ENCODE results near the gene SCYGR3. TPM values are rescaled to one million over a fixed set of nuclear protein-coding genes. Genes with fewer than 3 reads are reported as not detected.

The SCYGR3 gene
- total RNA-seq, 4 donors from 2014 or later, result not detected

- no peaks in the 10 kb centered on the region for H3K36me3 ChIP-seq
Observed at GRCh38 chr2:227597998-227598397, 16.6 kb downstream of the SCYGR3 start.

GRCh38 chr2:227597036-227597435, 17.6 kb downstream of the SCYGR3 start:
- Histone ChIP-seq H3K4me1 (peaks cover 0 to 4% (median 0%) of the 10 kb centered on the region in 4 donors), H3K36me3 (no peaks in the 10 kb centered on the region), H3K4me3 (no peak overlapping the region), H3K27ac (no peak overlapping the region), H3K27me3 (no peaks in the 10 kb centered on the region), H3K9me3 (no peaks in the 10 kb centered on the region)
- TF ChIP-seq POLR2A (IDR thresholded peaks at IDR 0.05) (no peak), POLR2AphosphoS5 (IDR thresholded peaks at IDR 0.05) (no peak), EP300 (IDR thresholded peaks at IDR 0.05; ENCODE audit: low read depth) (no peak), CTCF (IDR thresholded peaks at IDR 0.05) (no peak)
- DNase-seq, result no peak
- intact Hi-C loops (cut with DNase I; ENCODE audit: low total_unique reads), result no loop called here
- in situ Hi-C loops (cut with MboI; ENCODE audit: low pct_ligation_motif_present in 1 of 4, low pct_unique_long_range_greater_than_20kb in 1 of 4, low sequenced_read_pairs in 3 of 4), result no loop called here

More at GRCh38 chr2:227597998-227598397, 16.6 kb downstream of the SCYGR3 start:
- Histone ChIP-seq H3K27me3 (no peaks in the 10 kb centered on the region), H3K27ac (no peak overlapping the region), H3K4me3 (no peak overlapping the region), H3K9me3 (no peaks in the 10 kb centered on the region), H3K4me1 (peaks cover 0 to 4% (median 0%) of the 10 kb centered on the region in 4 donors)
- in situ Hi-C loops (cut with MboI; ENCODE audit: low pct_ligation_motif_present in 1 of 4, low pct_unique_long_range_greater_than_20kb in 1 of 4, low sequenced_read_pairs in 3 of 4) (no loop called here), intact Hi-C loops (cut with DNase I; ENCODE audit: low total_unique reads) (no loop called here)
- no peak for DNase-seq
- TF ChIP-seq EP300 (IDR thresholded peaks at IDR 0.05; ENCODE audit: low read depth) (no peak), CTCF (IDR thresholded peaks at IDR 0.05) (no peak), POLR2AphosphoS5 (IDR thresholded peaks at IDR 0.05) (no peak), POLR2A (IDR thresholded peaks at IDR 0.05) (no peak)
- 85 to 100% methylated on average over 1 to 4 of the region's 4 CpGs for WGBS, 2 donors (ENCODE audit: low coverage in 1 of 2)

GRCh38 chr2:227595797-227596196, 18.8 kb downstream of the SCYGR3 start:
- Histone ChIP-seq H3K27me3 (no peaks in the 10 kb centered on the region), H3K36me3 (no peaks in the 10 kb centered on the region), H3K9me3 (no peaks in the 10 kb centered on the region), H3K4me3 (no peak overlapping the region), H3K27ac (no peak overlapping the region), H3K4me1 (no peaks in the 10 kb centered on the region)
- intact Hi-C loops (cut with DNase I; ENCODE audit: low total_unique reads), result no loop called here
- TF ChIP-seq POLR2A (IDR thresholded peaks at IDR 0.05) (no peak), EP300 (IDR thresholded peaks at IDR 0.05; ENCODE audit: low read depth) (no peak)
- in situ Hi-C loops (cut with MboI; ENCODE audit: low pct_ligation_motif_present in 1 of 4, low pct_unique_long_range_greater_than_20kb in 1 of 4, low sequenced_read_pairs in 3 of 4), result no loop called here
- WGBS, 2 donors (ENCODE audit: low coverage in 1 of 2), result 53 to 72% methylated on average over 3 to 4 of the region's 4 CpGs
- DNase-seq, result no peak

- Histone ChIP-seq H3K36me3 (no peaks in the 10 kb centered on the region), H3K27ac (no peak overlapping the region), H3K4me3 (no peak overlapping the region), H3K4me1 (no peaks in the 10 kb centered on the region), H3K9me3 (no peaks in the 10 kb centered on the region), H3K27me3 (no peaks in the 10 kb centered on the region)
- WGBS, 2 donors (ENCODE audit: low coverage in 1 of 2), result 76 to 82% methylated on average over 1 of the region's 1 CpG
- intact Hi-C loops (cut with DNase I; ENCODE audit: low total_unique reads), result no loop called here
- in situ Hi-C loops (cut with MboI; ENCODE audit: low pct_ligation_motif_present in 1 of 4, low pct_unique_long_range_greater_than_20kb in 1 of 4, low sequenced_read_pairs in 3 of 4), result no loop called here
- TF ChIP-seq POLR2A (IDR thresholded peaks at IDR 0.05) (no peak), CTCF (IDR thresholded peaks at IDR 0.05) (no peak), POLR2AphosphoS5 (IDR thresholded peaks at IDR 0.05) (no peak), EP300 (IDR thresholded peaks at IDR 0.05; ENCODE audit: low read depth) (no peak)
- no peak for DNase-seq
Observed at GRCh38 chr2:227592694-227593387, 21.8 kb downstream of the SCYGR3 start.

GRCh38 chr2:227582369-227582768, 32.3 kb downstream of the SCYGR3 start:
- no peak for DNase-seq
- Histone ChIP-seq H3K9me3 (peaks cover 6 to 12% of the 10 kb centered on the region in 2 donors), H3K27me3 (no peaks in the 10 kb centered on the region), H3K4me1 (peaks cover 0 to 8% (median 0%) of the 10 kb centered on the region in 4 donors), H3K36me3 (no peaks in the 10 kb centered on the region), H3K4me3 (no peak overlapping the region), H3K27ac (no peak overlapping the region)
- in situ Hi-C loops (cut with MboI; ENCODE audit: low pct_ligation_motif_present in 1 of 4, low pct_unique_long_range_greater_than_20kb in 1 of 4, low sequenced_read_pairs in 3 of 4) (no loop called here), intact Hi-C loops (cut with DNase I; ENCODE audit: low total_unique reads) (no loop called here)
- TF ChIP-seq EP300 (IDR thresholded peaks at IDR 0.05; ENCODE audit: low read depth), result no peak
- TF ChIP-seq POLR2AphosphoS5 (IDR thresholded peaks at IDR 0.05), result no peak
- TF ChIP-seq POLR2A (IDR thresholded peaks at IDR 0.05), result no peak
- TF ChIP-seq CTCF (IDR thresholded peaks at IDR 0.05), result no peak

Measured in transverse colon (tissue), 4 donors.